ENCODE data around the gene CPXM2. TPM values are rescaled to one million over a fixed set of nuclear protein-coding genes. Genes with fewer than 3 reads are reported as not detected.

The CPXM2 gene
- total RNA-seq, 1 donor: not detected

GRCh38 chr10:123906884-123907652 is 15.5 kb upstream of the CPXM2 start:
- no peak for DNase-seq (ENCODE audit: low read depth)
- TF ChIP-seq CTCF (IDR thresholded peaks at IDR 0.05; ENCODE audit: insufficient read depth, low read depth, low read length): no peak
- H3K4me3 ChIP-seq (ENCODE audit: low read depth, low read length): no peak overlapping the region

- no peak overlapping the region for H3K4me3 ChIP-seq (ENCODE audit: low read depth, low read length)
- no peak for DNase-seq (ENCODE audit: low read depth)
- no peak for TF ChIP-seq CTCF (IDR thresholded peaks at IDR 0.05; ENCODE audit: insufficient read depth, low read depth, low read length)
Measured at GRCh38 chr10:123906296-123906695, 14.7 kb upstream of the CPXM2 start.

GRCh38 chr10:123904834-123905409 is 13.3 kb upstream of the CPXM2 start:
- no peak overlapping the region for H3K4me3 ChIP-seq (ENCODE audit: low read depth, low read length)
- no peak for TF ChIP-seq CTCF (IDR thresholded peaks at IDR 0.05; ENCODE audit: insufficient read depth, low read depth, low read length)
- no peak for DNase-seq (ENCODE audit: low read depth)

- TF ChIP-seq CTCF (IDR thresholded peaks at IDR 0.05; ENCODE audit: insufficient read depth, low read depth, low read length): no peak
- no peak for DNase-seq (ENCODE audit: low read depth)
- H3K4me3 ChIP-seq (ENCODE audit: low read depth, low read length): no peak overlapping the region
Measured at GRCh38 chr10:123903621-123904020, 12.0 kb upstream of the CPXM2 start.

GRCh38 chr10:123901621-123902020 is 10.0 kb upstream of the CPXM2 start:
- no peak for TF ChIP-seq CTCF (IDR thresholded peaks at IDR 0.05; ENCODE audit: insufficient read depth, low read depth, low read length)
- no peak overlapping the region for H3K4me3 ChIP-seq (ENCODE audit: low read depth, low read length)
- no peak for DNase-seq (ENCODE audit: low read depth)

- H3K4me3 ChIP-seq (ENCODE audit: low read depth, low read length): no peak overlapping the region
- peak; percentile 11 for TF ChIP-seq CTCF (IDR thresholded peaks at IDR 0.05; ENCODE audit: insufficient read depth, low read depth, low read length)
- DNase-seq (ENCODE audit: low read depth): no peak
Measured at GRCh38 chr10:123897146-123897545, 5.5 kb upstream of the CPXM2 start.
